AG09309 (cell line): ENCODE results near the gene BCHE.

Source experiments
- DNase-seq: peaks from one replicate; pipeline ENCODE4 v3.0.0-alpha.2; 2010; ENCODE audit warnings: low read depth
- H3K4me3 ChIP-seq: 2 replicates; pipeline ENCODE4 v1.5.1; 2011; ENCODE audit warnings: mild to moderate bottlenecking, low read depth, low read length, moderate library complexity; ENCODE audit not compliant: control insufficient read depth
- CTCF ChIP-seq: IDR thresholded peaks from 2 replicates; pipeline ENCODE4 v1.5.1; 2011; ENCODE audit warnings: mild to moderate bottlenecking, low read depth, low read length, inconsistent platforms; ENCODE audit not compliant: insufficient read depth, control insufficient read depth; ENCODE audit errors: missing control alignments

BCHE gene

GRCh38 chr3:165846056-165846455 lies 8.8 kb upstream of the BCHE start:
- no peak for DNase-seq
- no peak overlapping the region for H3K4me3 ChIP-seq
- TF ChIP-seq CTCF = no peak

GRCh38 chr3:165839296-165840076 lies 2.3 kb upstream of the BCHE start:
- no peak for DNase-seq
- TF ChIP-seq CTCF = no peak
- H3K4me3 ChIP-seq = no peak overlapping the region

- no peak for DNase-seq
- TF ChIP-seq CTCF = no peak
- H3K4me3 ChIP-seq = no peak overlapping the region
Measured at GRCh38 chr3:165837801-165838200, 578 bp upstream of the BCHE start.

- TF ChIP-seq CTCF = no peak
- no peak overlapping the region for H3K4me3 ChIP-seq
- no peak for DNase-seq
Measured at GRCh38 chr3:165835431-165835830, 1.8 kb downstream of the BCHE start.

- no peak for DNase-seq
- no peak for TF ChIP-seq CTCF
- no peak overlapping the region for H3K4me3 ChIP-seq
Measured at GRCh38 chr3:165830746-165831145, 6.5 kb downstream of the BCHE start.

- DNase-seq = no peak
- no peak overlapping the region for H3K4me3 ChIP-seq
- no peak for TF ChIP-seq CTCF
Measured at GRCh38 chr3:165827883-165828282, 9.3 kb downstream of the BCHE start.
